AG10803 (cell line): ENCODE data around the gene SETDB2.

Experiments
- DNase-seq: peaks from one replicate; pipeline ENCODE4 v3.0.0; 2010; ENCODE audit warnings: low read depth
- H3K4me3 ChIP-seq: 2 replicates; pipeline ENCODE4 v1.5.1; 2011; ENCODE audit warnings: mild to moderate bottlenecking, low read length, control low read depth
- CTCF ChIP-seq: conservative IDR thresholded peaks from 2 replicates; pipeline ENCODE4 v1.5.1; 2011; ENCODE audit warnings: mild to moderate bottlenecking, low read length, control low read depth, inconsistent platforms

SETDB2 gene

DNA sequence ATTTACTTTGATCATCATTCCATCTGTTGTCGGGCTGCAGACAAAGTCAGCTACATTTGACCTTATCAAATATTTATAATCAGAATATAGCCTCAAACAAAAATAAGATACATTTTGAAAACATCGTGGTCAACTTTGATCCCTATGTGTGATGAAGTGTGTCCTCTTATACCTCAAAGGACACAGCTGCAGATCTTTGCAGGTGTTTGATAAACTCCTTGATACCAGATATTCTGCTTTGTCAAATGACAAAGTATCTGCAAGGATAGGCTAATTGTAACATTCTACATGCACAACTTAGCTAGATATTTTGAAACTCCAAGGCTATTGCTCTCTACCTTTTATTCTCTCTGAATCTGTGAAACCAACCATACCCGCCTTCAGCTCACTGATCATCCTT lies 95.7 kb downstream of the SETDB2 start:
- no peak for DNase-seq
- no peak overlapping the region for H3K4me3 ChIP-seq

GRCh38 chr13:49540552-49540951 lies 96.5 kb downstream of the SETDB2 start:
- TF ChIP-seq CTCF = no peak
- no peak for DNase-seq

More for the DNA sequence above, 95.7 kb downstream of the SETDB2 start:
- no peak for TF ChIP-seq CTCF

GRCh38 chr13:49543656-49544055 lies 99.6 kb downstream of the SETDB2 start:
- no peak for TF ChIP-seq CTCF
- H3K4me3 ChIP-seq = no peak overlapping the region
- no peak for DNase-seq

More at GRCh38 chr13:49540552-49540951, 96.5 kb downstream of the SETDB2 start:
- no peak overlapping the region for H3K4me3 ChIP-seq
